Measurements from ENCODE around the gene SLC9A9.

The SLC9A9 gene

DNA sequence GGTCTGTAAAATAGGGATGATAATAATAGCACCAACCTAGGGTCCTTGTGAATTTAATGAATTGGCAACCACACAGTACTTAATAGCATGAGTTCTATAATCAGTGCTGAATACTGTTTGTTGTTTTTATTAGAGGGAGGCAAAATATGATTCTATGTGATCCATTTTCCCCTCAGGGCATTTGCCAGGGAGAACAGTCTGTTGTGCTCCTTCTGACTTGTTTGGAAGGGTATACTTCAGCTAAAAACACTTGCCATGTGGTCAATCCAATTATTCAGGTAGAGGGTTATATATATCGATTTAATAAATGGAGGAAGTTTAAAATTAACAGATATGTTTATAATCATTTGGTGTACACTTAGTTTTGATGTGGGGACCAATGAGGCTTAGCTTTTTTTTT, 423.4 kb downstream of the SLC9A9 start:
- Histone ChIP-seq H4K12ac (ENCODE audit: low read depth, low read length) (no peak overlapping the region), H3K27ac (ENCODE audit: low read depth, low read length) (no peak overlapping the region), H3K4me2 (ENCODE audit: low read length) (no peak overlapping the region), H3K18ac (ENCODE audit: low read length) (no peak overlapping the region), H2AK5ac (ENCODE audit: low read length) (no peak overlapping the region), H2BK12ac (ENCODE audit: low read length) (no peak overlapping the region), H3K36me3 (ENCODE audit: control insufficient read depth in 1 of 2, insufficient read depth in 2 of 2, low read length in 2 of 2) (no peaks in the 10 kb centered on the region), H4K91ac (ENCODE audit: low read depth, low read length) (no peak overlapping the region), H2BK120ac (ENCODE audit: insufficient read depth, low read length, poor library complexity) (no peak overlapping the region), H3K9ac (ENCODE audit: low read length) (no peak overlapping the region), H4K8ac (ENCODE audit: low read depth, low read length) (no peak overlapping the region), H3K27me3 (ENCODE audit: insufficient read depth, low read length) (no peaks in the 10 kb centered on the region), H2BK5ac (ENCODE audit: low read depth, low read length, poor library complexity) (no peak overlapping the region), H3K79me2 (ENCODE audit: control insufficient read depth, insufficient read depth, low read length, poor library complexity) (no peaks in the 10 kb centered on the region), H3K4me3 (ENCODE audit: low read depth, low read length) (no peak overlapping the region), H3K4me1 (ENCODE audit: control insufficient read depth in 1 of 2, insufficient read depth in 2 of 2, low read length in 2 of 2) (no peaks in the 10 kb centered on the region), H3K23ac (ENCODE audit: low read length) (no peak overlapping the region), H3K4ac (ENCODE audit: low read depth, low read length) (no peak overlapping the region), H3K79me1 (ENCODE audit: low read length) (no peaks in the 10 kb centered on the region), H3K14ac (ENCODE audit: low read length) (no peak overlapping the region), H2AFZ (ENCODE audit: insufficient read depth, low read length, poor library complexity) (no peak overlapping the region), H3K9me3 (ENCODE audit: insufficient read depth, low read depth, low read length) (no peaks in the 10 kb centered on the region)
- no peak for DNase-seq
- 100% methylated on average over 1 of the region's 1 CpG for WGBS (ENCODE audit: extremely low coverage, insufficient coverage, insufficient read length)

- Histone ChIP-seq H3K9ac (ENCODE audit: low read length) (no peak overlapping the region), H3K4me1 (ENCODE audit: control insufficient read depth in 1 of 2, insufficient read depth in 2 of 2, low read length in 2 of 2) (no peaks in the 10 kb centered on the region)
These were observed 426.7 kb downstream of the SLC9A9 start for GRCh38 chr3:143421556-143421955.

DNA sequence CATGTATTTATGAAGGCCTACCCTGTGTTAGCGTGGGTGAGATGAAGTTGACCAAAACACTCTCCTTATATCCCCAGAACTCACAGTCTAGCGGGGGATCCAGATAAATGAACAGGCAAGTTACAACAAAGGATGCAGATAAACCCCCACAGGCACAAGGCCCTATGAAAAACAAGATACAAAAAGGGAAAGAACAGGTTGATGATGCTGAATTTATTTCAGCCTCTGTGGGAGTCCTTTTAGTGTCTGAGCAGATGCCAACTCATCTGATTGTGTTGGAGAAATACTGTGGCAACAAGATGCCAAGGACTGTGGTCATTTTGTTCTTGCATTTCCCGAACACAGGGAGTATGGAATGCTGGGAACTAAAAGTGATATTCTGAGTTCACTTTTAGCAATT, 428.7 kb downstream of the SLC9A9 start:
- no peak overlapping the region for H3K4ac ChIP-seq (ENCODE audit: low read depth, low read length)
- no CpG with 5 or more reads among the region's 3 CpGs for WGBS (ENCODE audit: extremely low coverage, insufficient coverage, insufficient read length)
- H3K79me1 ChIP-seq (ENCODE audit: low read length), result no peaks in the 10 kb centered on the region
- H3K4me2 ChIP-seq (ENCODE audit: low read length), result no peak overlapping the region
- H3K14ac ChIP-seq (ENCODE audit: low read length), result no peak overlapping the region
- no peak overlapping the region for H2BK120ac ChIP-seq (ENCODE audit: insufficient read depth, low read length, poor library complexity)
- no peak overlapping the region for H2BK12ac ChIP-seq (ENCODE audit: low read length)
- H3K27ac ChIP-seq (ENCODE audit: low read depth, low read length), result no peak overlapping the region
- no peak overlapping the region for H3K9ac ChIP-seq (ENCODE audit: low read length)
- no peak overlapping the region for H4K12ac ChIP-seq (ENCODE audit: low read depth, low read length)
- no peak overlapping the region for H4K8ac ChIP-seq (ENCODE audit: low read depth, low read length)
- H2AFZ ChIP-seq (ENCODE audit: insufficient read depth, low read length, poor library complexity), result no peak overlapping the region
- no peak overlapping the region for H3K23ac ChIP-seq (ENCODE audit: low read length)
- H2AK5ac ChIP-seq (ENCODE audit: low read length), result no peak overlapping the region
- no peak overlapping the region for H3K18ac ChIP-seq (ENCODE audit: low read length)
- no peak overlapping the region for H4K91ac ChIP-seq (ENCODE audit: low read depth, low read length)
- H3K4me1 ChIP-seq (ENCODE audit: control insufficient read depth in 1 of 2, insufficient read depth in 2 of 2, low read length in 2 of 2), result no peaks in the 10 kb centered on the region
- H3K27me3 ChIP-seq (ENCODE audit: insufficient read depth, low read length), result no peaks in the 10 kb centered on the region
- no peak for DNase-seq
- no peak overlapping the region for H2BK5ac ChIP-seq (ENCODE audit: low read depth, low read length, poor library complexity)
- no peaks in the 10 kb centered on the region for H3K79me2 ChIP-seq (ENCODE audit: control insufficient read depth, insufficient read depth, low read length, poor library complexity)
- no peaks in the 10 kb centered on the region for H3K36me3 ChIP-seq (ENCODE audit: control insufficient read depth in 1 of 2, insufficient read depth in 2 of 2, low read length in 2 of 2)
- H3K9me3 ChIP-seq (ENCODE audit: insufficient read depth, low read depth, low read length), result no peaks in the 10 kb centered on the region
- H3K4me3 ChIP-seq (ENCODE audit: low read depth, low read length), result no peak overlapping the region

More at GRCh38 chr3:143421556-143421955, 426.7 kb downstream of the SLC9A9 start:
- Histone ChIP-seq H3K36me3 (ENCODE audit: control insufficient read depth in 1 of 2, insufficient read depth in 2 of 2, low read length in 2 of 2) (no peaks in the 10 kb centered on the region), H3K14ac (ENCODE audit: low read length) (no peak overlapping the region), H3K27me3 (ENCODE audit: insufficient read depth, low read length) (no peaks in the 10 kb centered on the region), H4K91ac (ENCODE audit: low read depth, low read length) (no peak overlapping the region), H3K27ac (ENCODE audit: low read depth, low read length) (no peak overlapping the region), H3K9me3 (ENCODE audit: insufficient read depth, low read depth, low read length) (no peaks in the 10 kb centered on the region), H2BK120ac (ENCODE audit: insufficient read depth, low read length, poor library complexity) (no peak overlapping the region), H2BK12ac (ENCODE audit: low read length) (no peak overlapping the region), H3K18ac (ENCODE audit: low read length) (no peak overlapping the region), H2BK5ac (ENCODE audit: low read depth, low read length, poor library complexity) (no peak overlapping the region), H2AK5ac (ENCODE audit: low read length) (no peak overlapping the region), H3K23ac (ENCODE audit: low read length) (no peak overlapping the region), H4K8ac (ENCODE audit: low read depth, low read length) (no peak overlapping the region), H3K4ac (ENCODE audit: low read depth, low read length) (no peak overlapping the region), H4K12ac (ENCODE audit: low read depth, low read length) (no peak overlapping the region), H3K4me3 (ENCODE audit: low read depth, low read length) (no peak overlapping the region), H3K79me1 (ENCODE audit: low read length) (no peaks in the 10 kb centered on the region), H3K4me2 (ENCODE audit: low read length) (no peak overlapping the region), H2AFZ (ENCODE audit: insufficient read depth, low read length, poor library complexity) (no peak overlapping the region), H3K79me2 (ENCODE audit: control insufficient read depth, insufficient read depth, low read length, poor library complexity) (no peaks in the 10 kb centered on the region)
- no CpG with 5 or more reads among the region's 3 CpGs for WGBS (ENCODE audit: extremely low coverage, insufficient coverage, insufficient read length)
- no peak for DNase-seq

DNA sequence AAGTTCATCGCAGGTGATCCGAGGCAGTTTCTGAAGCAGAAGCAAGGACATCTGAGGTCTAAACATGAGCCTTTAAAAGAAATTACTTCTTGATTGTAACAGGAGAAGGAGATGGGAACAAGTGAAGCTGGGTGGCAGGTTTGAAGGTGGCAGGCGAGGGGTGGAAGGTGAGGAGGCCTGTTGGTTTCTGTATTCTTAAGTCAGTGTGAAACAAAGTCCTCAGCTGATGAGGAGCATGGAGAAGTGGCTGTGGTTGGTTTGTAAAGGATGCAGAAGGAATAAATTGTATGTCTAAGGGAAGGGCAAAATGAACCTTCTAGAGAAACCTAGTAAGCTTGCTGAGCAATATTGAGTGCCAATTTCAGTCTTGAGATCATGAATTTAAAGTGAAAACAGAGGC, 429.9 kb downstream of the SLC9A9 start:
- Histone ChIP-seq H2BK12ac (ENCODE audit: low read length) (no peak overlapping the region), H3K14ac (ENCODE audit: low read length) (no peak overlapping the region), H4K8ac (ENCODE audit: low read depth, low read length) (no peak overlapping the region), H2AFZ (ENCODE audit: insufficient read depth, low read length, poor library complexity) (no peak overlapping the region), H3K9me3 (ENCODE audit: insufficient read depth, low read depth, low read length) (no peaks in the 10 kb centered on the region), H3K18ac (ENCODE audit: low read length) (no peak overlapping the region), H3K79me2 (ENCODE audit: control insufficient read depth, insufficient read depth, low read length, poor library complexity) (no peaks in the 10 kb centered on the region), H3K79me1 (ENCODE audit: low read length) (no peaks in the 10 kb centered on the region), H2AK5ac (ENCODE audit: low read length) (no peak overlapping the region), H3K27ac (ENCODE audit: low read depth, low read length) (no peak overlapping the region), H2BK5ac (ENCODE audit: low read depth, low read length, poor library complexity) (no peak overlapping the region), H3K23ac (ENCODE audit: low read length) (no peak overlapping the region), H3K4me2 (ENCODE audit: low read length) (no peak overlapping the region), H3K4ac (ENCODE audit: low read depth, low read length) (no peak overlapping the region), H4K12ac (ENCODE audit: low read depth, low read length) (no peak overlapping the region), H3K4me1 (ENCODE audit: control insufficient read depth in 1 of 2, insufficient read depth in 2 of 2, low read length in 2 of 2) (no peaks in the 10 kb centered on the region), H2BK120ac (ENCODE audit: insufficient read depth, low read length, poor library complexity) (no peak overlapping the region), H3K9ac (ENCODE audit: low read length) (no peak overlapping the region), H4K91ac (ENCODE audit: low read depth, low read length) (no peak overlapping the region), H3K27me3 (ENCODE audit: insufficient read depth, low read length) (no peaks in the 10 kb centered on the region), H3K36me3 (ENCODE audit: control insufficient read depth in 1 of 2, insufficient read depth in 2 of 2, low read length in 2 of 2) (no peaks in the 10 kb centered on the region), H3K4me3 (ENCODE audit: low read depth, low read length) (no peak overlapping the region)
- no peak for DNase-seq
- no CpG with 5 or more reads among the region's 3 CpGs for WGBS (ENCODE audit: extremely low coverage, insufficient coverage, insufficient read length)
